ENCODE data around the gene CARM1. TPM values are rescaled to one million over a fixed set of nuclear protein-coding genes. Genes with fewer than 3 reads are reported as not detected.
"Not testable (repeated sequence)": the region's sequence is repeated elsewhere in the genome, so short reads cannot be mapped to it uniquely, and the experiment has no call there.

Gene CARM1
- total and polyA plus RNA-seq, 8 donors, result 34.4 to 54.1 (median 41.6) TPM

DNA sequence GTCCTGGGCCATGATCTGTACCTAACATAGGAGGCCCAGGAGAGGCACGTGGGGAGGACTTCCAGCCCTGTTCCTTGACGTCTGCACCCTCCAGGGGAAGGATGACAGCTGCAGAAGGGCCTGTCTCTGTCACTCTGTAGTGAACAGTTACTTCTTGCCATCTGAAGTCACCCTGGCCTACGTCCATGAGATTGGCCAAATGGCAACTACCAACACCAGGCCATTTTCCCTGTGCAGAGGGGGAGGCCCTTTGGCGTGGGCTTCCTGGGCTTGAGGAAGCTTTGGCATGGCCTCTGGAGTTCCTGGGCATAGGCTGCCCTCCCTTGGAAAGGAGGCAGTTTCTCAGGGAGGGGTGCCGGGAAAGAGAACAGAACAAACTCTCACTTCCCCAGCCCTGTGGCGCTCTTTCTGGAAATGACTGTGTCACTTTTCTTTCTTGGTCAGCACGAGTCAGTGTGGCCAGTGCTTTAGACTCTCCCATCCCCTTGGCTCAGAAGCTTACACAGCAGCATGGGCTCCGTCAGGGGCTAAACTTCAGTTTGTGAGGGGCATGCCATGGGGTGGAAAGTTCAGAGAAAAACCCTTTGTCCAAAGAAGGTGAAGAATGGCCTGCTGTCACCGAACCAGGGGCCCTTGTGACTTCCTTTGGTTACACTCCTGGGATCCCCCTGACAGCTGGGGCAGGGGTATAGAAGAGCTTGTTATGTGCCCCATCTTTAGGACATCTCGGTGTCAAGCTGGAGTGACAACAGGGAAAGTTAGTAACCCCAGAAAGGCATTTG, 5.3 kb downstream of the CARM1 start:
- Histone ChIP-seq H3K4me1 (peaks cover 11 to 60% of the 10 kb centered on the region in 2 donors), H3K4me3 (no peak overlapping the region), H3K27ac (peak overlapping the region; percentile 23 to 71), H3K36me3 (no peaks in the 10 kb centered on the region), H3K27me3 (peaks cover 0 to 4% of the 10 kb centered on the region in 2 donors), H3K9me3 (no peaks in the 10 kb centered on the region)
- intact Hi-C loops (cut with DNase I), result no loop called here
- ATAC-seq (peak; percentile 22), DNase-seq (no peak)
- TF ChIP-seq, protein P1, sequence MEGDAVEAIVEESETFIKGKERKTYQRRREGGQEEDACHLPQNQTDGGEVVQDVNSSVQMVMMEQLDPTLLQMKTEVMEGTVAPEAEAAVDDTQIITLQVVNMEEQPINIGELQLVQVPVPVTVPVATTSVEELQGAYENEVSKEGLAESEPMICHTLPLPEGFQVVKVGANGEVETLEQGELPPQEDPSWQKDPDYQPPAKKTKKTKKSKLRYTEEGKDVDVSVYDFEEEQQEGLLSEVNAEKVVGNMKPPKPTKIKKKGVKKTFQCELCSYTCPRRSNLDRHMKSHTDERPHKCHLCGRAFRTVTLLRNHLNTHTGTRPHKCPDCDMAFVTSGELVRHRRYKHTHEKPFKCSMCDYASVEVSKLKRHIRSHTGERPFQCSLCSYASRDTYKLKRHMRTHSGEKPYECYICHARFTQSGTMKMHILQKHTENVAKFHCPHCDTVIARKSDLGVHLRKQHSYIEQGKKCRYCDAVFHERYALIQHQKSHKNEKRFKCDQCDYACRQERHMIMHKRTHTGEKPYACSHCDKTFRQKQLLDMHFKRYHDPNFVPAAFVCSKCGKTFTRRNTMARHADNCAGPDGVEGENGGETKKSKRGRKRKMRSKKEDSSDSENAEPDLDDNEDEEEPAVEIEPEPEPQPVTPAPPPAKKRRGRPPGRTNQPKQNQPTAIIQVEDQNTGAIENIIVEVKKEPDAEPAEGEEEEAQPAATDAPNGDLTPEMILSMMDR (IDR thresholded peaks at IDR 0.05), result no peak

DNA sequence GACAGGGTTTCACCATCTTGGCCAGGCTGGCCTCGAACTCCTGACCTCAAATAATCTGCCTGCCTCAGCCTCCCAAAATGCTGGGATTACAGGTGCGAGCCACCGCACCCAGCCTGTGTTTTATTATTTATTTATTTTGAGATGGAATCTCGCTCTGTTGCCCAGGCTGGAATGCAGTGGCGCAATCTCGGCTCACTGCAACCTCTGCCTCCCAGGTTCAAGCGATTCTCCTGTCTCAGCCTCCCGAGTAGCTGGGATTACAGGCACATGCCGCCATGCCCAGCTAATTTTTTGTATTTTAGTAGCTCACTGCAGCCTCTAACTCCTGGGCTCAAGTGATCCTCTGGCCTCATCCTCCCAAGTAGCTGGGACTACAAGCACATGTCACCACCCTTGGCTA, 6.3 kb downstream of the CARM1 start:
- peak overlapping the region in 1 of 2 donors; percentile 71 for H3K27ac ChIP-seq
- ATAC-seq; intact Hi-C loops (cut with DNase I); H3K9me3 ChIP-seq; H3K36me3 ChIP-seq; H3K27me3 ChIP-seq; DNase-seq; H3K4me3 ChIP-seq: not testable (repeated sequence)
- H3K4me1 ChIP-seq, result peaks cover 11 to 55% of the 10 kb centered on the region in 2 donors

DNA sequence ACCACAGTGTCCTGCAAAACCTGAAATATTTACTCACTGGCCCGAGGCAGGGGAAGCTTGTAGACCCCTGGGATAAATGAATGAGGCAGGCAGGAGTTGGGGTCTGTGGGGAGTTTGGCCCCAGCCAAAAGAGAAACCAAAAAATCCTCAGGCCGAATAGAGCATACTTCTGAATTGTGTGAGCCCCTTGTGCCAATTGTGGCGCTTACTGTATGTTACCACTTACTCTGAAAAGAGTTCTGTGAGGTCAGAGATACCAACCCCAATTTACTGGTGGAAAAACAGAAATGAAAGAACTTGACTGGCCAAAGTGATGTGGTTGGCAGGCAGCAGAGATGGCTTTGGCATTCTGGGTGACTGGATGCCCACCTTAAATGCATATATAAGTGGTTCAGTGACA, 6.9 kb downstream of the CARM1 start:
- TF ChIP-seq, protein P1 (IDR thresholded peaks at IDR 0.05), result no peak
- Histone ChIP-seq H3K27me3 (no peaks in the 10 kb centered on the region), H3K36me3 (no peaks in the 10 kb centered on the region), H3K27ac (peak overlapping the region in 1 of 2 donors; percentile 13), H3K9me3 (no peaks in the 10 kb centered on the region), H3K4me3 (no peak overlapping the region), H3K4me1 (peaks cover 11 to 49% of the 10 kb centered on the region in 2 donors)
- no peak for ATAC-seq
- no peak for DNase-seq
- intact Hi-C loops (cut with DNase I), result no loop called here

DNA sequence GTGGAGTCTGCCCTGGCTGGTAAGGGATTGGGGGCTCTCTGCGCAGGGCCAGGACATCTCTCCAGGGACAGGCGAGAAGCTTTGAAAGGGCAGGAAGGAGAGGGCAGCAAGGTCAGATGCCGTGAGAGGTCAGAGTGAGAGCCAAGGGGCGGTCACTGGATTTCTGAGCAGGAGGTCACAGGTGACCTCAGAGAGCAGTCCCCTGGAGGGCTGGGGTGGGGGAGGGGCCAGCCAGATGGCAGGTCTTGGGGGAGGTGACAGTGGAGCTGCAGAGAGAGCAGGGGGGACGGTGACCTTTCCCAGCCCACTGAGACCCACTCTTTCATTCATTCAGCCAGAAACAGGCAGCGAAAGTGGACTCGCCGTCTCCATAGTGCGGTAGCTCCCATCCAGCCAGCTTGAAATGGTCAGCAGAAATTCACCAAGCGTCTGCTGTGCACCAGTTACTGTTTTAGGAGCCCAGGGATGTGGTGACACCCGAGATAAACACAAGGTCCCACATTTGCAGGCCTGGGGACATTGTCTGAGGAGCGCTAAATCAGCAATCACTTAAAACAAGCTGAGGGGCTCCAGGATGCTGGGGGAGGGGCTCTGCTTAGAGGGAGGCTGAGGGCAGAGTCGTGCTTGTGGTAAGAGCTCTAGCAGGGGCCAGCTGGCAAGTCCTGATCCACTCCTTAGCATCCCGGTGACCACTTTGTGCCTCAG, 10.2 kb downstream of the CARM1 start:
- Histone ChIP-seq H3K4me3 (no peak overlapping the region), H3K27ac (no peak overlapping the region), H3K36me3 (no peaks in the 10 kb centered on the region), H3K27me3 (no peaks in the 10 kb centered on the region), H3K9me3 (no peaks in the 10 kb centered on the region), H3K4me1 (peaks cover 9 to 27% of the 10 kb centered on the region in 2 donors)
- TF ChIP-seq, protein P1 (IDR thresholded peaks at IDR 0.05), result no peak
- intact Hi-C loops (cut with DNase I), result no loop called here
- DNase-seq (no peak), ATAC-seq (no peak)

DNA sequence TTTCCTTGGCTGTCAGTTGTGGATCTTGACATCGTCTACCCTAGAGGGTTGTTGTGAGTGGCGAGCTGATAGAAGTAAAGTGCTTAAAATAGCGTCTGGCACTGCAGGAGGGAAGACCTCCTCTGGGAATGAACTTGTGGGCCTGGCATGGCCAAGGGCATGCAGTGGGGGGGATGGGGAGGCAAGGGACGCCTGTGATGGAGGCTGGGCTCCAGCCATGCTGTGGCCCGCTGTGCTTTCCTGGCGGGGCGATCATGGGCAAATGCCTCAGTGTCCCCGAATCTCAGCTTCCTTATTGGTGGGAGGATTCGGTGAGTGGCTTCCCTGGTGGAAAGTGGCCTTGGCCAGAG, 10.7 kb downstream of the CARM1 start:
- no peak overlapping the region for H3K27ac ChIP-seq
- no peak overlapping the region for H3K4me3 ChIP-seq
- H3K36me3 ChIP-seq, result no peaks in the 10 kb centered on the region
- TF ChIP-seq, protein P1 (IDR thresholded peaks at IDR 0.05), result no peak
- H3K9me3 ChIP-seq, result no peaks in the 10 kb centered on the region
- peaks cover 3 to 22% of the 10 kb centered on the region in 2 donors for H3K4me1 ChIP-seq
- H3K27me3 ChIP-seq, result no peaks in the 10 kb centered on the region
- no peak for ATAC-seq
- intact Hi-C loops (cut with DNase I), result no loop called here
- no peak for DNase-seq
